ENCODE measurements around the gene TSPAN18.

The TSPAN18 gene

DNA sequence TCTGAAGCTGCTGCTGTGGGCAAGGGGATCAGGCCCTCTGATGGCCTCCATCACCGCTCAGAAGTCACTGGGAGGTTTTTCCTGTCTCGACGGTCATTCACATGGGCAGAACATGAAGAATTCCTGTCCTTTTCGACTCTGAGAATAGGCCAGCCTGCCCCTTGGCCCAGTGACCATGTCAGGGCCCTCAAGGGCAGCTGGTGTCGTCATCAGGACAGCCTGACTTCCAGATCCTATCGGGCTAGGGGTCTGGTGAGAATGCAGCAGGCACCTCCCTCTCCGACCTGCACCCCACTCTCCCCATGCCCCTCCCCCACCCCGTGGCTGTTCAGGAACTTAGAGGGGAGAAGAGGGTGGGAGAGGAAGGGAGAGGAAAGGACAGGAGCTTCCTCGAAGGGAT is 220.4 kb downstream of the TSPAN18 start:
- no peak overlapping the region for H3K27ac ChIP-seq (ENCODE audit: low read depth, low read length)
- H3K4me1 ChIP-seq (ENCODE audit: insufficient read depth, low read length): peaks cover 18% of the 10 kb centered on the region
- 75% methylated on average over 7 of the region's 9 CpGs for WGBS
- H3K4me3 ChIP-seq (ENCODE audit: low read length): no peak overlapping the region
- H3K9me3 ChIP-seq (ENCODE audit: insufficient read depth, low read depth, low read length): no peaks in the 10 kb centered on the region
- no peaks in the 10 kb centered on the region for H3K27me3 ChIP-seq (ENCODE audit: insufficient read depth, low read length)
- no peaks in the 10 kb centered on the region; the same call in 1 of the 2 replicates for H3K36me3 ChIP-seq (ENCODE audit: insufficient read depth, low read length)
- no peak overlapping the region for H3K9ac ChIP-seq (ENCODE audit: low read depth, low read length)

GRCh38 chr11:44948155-44948554 is 221.4 kb downstream of the TSPAN18 start:
- peaks cover 18% of the 10 kb centered on the region for H3K4me1 ChIP-seq (ENCODE audit: insufficient read depth, low read length)
- H3K9me3 ChIP-seq (ENCODE audit: insufficient read depth, low read depth, low read length): no peaks in the 10 kb centered on the region
- H3K9ac ChIP-seq (ENCODE audit: low read depth, low read length): no peak overlapping the region
- no peak overlapping the region for H3K4me3 ChIP-seq (ENCODE audit: low read length)
- 84% methylated on average over 3 of the region's 3 CpGs for WGBS
- no peak overlapping the region for H3K27ac ChIP-seq (ENCODE audit: low read depth, low read length)
- no peaks in the 10 kb centered on the region; the same call in 1 of the 2 replicates for H3K36me3 ChIP-seq (ENCODE audit: insufficient read depth, low read length)
- no peaks in the 10 kb centered on the region for H3K27me3 ChIP-seq (ENCODE audit: insufficient read depth, low read length)

DNA sequence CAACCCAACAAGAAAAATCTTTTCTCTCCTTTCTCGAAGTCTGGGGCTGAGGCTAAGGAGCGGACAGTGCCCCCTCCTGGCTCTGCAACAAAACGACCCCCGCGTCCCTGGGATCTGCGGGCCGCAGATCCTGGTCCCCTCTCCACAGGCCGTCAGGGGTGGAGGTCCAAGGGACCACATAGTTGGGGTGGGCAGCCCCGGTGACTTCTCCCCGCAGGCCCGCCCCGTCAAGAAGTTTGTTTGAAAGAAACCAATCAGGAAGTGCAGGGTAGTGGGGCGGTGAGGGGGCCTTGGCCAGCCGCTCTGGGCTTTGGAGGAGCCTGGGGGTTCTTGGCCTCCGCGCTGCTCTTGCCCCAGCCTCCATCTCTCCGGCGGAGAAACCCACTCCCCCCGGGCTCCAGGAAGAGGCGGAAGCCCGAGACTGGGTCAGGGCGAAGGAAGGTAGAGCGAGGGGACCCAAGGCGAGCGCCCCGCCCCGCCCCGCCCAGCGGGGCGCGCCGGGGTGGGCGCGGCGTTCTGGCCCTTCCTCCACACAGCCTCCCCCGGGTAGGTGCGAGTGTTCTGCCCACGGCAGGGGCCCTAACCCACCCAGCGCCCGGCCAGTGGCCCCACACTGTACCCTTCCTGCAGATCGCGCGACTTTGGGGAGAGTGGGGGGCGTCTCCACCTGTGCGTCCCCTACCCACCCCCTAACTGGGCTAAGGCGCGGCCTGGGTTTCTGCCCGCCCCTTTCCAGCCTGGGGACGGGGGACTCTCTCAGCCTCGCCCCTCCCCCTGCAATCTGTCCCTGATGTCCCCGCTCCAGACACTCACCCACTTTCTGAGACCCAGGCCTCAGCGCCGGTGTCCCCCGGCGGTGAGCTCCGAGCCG is 222.6 kb downstream of the TSPAN18 start:
- peak overlapping the region; percentile 73 for H3K4me3 ChIP-seq (ENCODE audit: low read length)
- WGBS: 3% methylated on average over 57 of the region's 57 CpGs
- peak overlapping the region; percentile 86 for H3K27ac ChIP-seq (ENCODE audit: low read depth, low read length)
- no peaks in the 10 kb centered on the region for H3K9me3 ChIP-seq (ENCODE audit: insufficient read depth, low read depth, low read length)
- H3K36me3 ChIP-seq (ENCODE audit: insufficient read depth, low read length): no peaks in the 10 kb centered on the region; the same call in 1 of the 2 replicates
- no peaks in the 10 kb centered on the region for H3K27me3 ChIP-seq (ENCODE audit: insufficient read depth, low read length)
- peak overlapping the region; percentile 75 for H3K9ac ChIP-seq (ENCODE audit: low read depth, low read length)
- peaks cover 15% of the 10 kb centered on the region for H3K4me1 ChIP-seq (ENCODE audit: insufficient read depth, low read length)

DNA sequence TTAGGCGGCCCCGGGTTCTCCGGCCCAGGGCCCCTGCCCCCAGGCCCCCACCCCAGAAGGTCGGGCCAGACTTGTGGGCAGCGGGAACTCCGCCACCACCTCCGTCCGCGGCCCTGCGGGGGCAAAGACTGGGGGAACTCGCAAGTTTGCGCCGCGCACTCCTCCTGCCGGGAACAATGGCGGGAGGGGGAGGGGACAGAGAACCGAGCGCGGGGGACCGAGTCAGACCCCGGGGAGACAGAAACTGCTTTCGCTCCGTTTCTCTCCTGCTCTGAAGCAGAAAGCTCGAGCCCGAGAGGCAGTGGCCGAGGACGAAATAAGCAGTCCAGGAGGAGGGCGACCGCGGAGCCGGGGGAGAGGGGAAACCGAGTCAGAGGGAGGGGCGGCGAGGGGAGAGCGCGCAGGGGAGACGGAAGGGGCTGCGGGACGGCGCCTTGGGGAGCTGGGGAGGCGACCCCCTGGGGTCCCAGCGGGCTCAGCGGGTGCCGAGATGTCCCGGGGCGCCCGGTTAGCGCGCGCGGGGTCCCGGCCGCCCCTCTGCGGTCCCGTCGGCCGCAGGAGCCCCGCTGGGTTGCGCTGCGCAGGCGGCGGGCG is 223.4 kb downstream of the TSPAN18 start:
- WGBS: under 1% methylated on average over 63 of the region's 63 CpGs
- H3K9ac ChIP-seq (ENCODE audit: low read depth, low read length): peak overlapping the region; percentile 75
- H3K4me3 ChIP-seq (ENCODE audit: low read length): peak overlapping the region; percentile 73
- H3K9me3 ChIP-seq (ENCODE audit: insufficient read depth, low read depth, low read length): no peaks in the 10 kb centered on the region
- H3K27me3 ChIP-seq (ENCODE audit: insufficient read depth, low read length): no peaks in the 10 kb centered on the region
- peaks cover 15% of the 10 kb centered on the region for H3K4me1 ChIP-seq (ENCODE audit: insufficient read depth, low read length)
- H3K36me3 ChIP-seq (ENCODE audit: insufficient read depth, low read length): no peaks in the 10 kb centered on the region; the same call in 1 of the 2 replicates
- H3K27ac ChIP-seq (ENCODE audit: low read depth, low read length): peak overlapping the region; percentile 86

DNA sequence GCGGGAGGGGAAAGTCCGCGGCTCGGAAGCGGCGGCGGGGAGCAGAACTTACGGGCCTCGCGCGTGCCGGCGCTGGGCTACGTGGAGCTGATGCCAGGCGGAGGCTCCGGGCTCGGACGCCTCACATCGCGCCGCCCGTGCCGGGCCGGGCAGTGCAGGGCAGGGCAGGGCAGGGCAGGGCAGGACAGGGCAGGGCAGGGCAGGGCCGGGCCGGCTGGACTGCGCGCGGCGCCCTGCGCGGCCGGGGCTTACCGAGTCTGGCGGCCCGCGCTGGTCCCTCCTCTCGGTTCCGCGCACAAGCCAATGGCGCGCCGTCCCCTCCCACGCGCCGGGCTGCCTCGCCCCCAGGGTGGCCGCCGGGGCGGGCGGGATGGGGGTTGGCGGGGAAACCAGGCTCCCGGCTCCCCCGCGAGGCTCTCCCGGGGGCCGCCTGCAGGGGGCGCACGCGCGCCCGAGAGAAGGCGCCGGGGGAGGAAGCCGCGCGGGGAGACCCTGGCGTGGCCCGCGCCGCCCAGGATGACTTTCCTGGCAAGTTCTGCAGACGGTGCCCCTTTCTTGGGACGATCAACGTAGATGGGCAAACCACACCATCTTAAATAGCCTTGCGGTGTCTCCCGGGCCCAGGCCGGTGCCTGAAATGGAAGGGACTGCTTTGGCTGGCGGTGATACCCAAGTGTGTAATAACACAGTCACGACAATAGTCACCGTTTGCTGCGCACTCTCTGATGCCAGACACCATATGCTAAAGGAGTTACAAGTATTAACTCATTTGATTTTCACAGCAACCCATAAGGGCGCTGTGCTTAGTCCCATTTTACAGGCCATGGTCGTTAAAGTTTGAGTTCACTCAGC is 224.1 kb downstream of the TSPAN18 start, which contains the start of gene TP53I11:
Gene TP53I11, minus strand, starts transcription at position 259 of the 852 bp plus-strand sequence. CDS start 12,548 bp downstream, outside the sequence.
- H3K9ac ChIP-seq (ENCODE audit: low read depth, low read length): peak within 1 kb of the TSS; percentile 75
- H3K36me3 ChIP-seq (ENCODE audit: insufficient read depth, low read length): no peaks in the 10 kb centered on the region; the same call in 1 of the 2 replicates
- 10% methylated on average over 83 of the region's 83 CpGs for WGBS
- H3K4me3 ChIP-seq (ENCODE audit: low read length): peak within 1 kb of the TSS; percentile 73
- H3K27ac ChIP-seq (ENCODE audit: low read depth, low read length): peak within 1 kb of the TSS; percentile 86
- no peaks in the 10 kb centered on the region for H3K9me3 ChIP-seq (ENCODE audit: insufficient read depth, low read depth, low read length)
- H3K4me1 ChIP-seq (ENCODE audit: insufficient read depth, low read length): peaks cover 21% of the 10 kb centered on the region
- H3K27me3 ChIP-seq (ENCODE audit: insufficient read depth, low read length): no peaks in the 10 kb centered on the region

DNA sequence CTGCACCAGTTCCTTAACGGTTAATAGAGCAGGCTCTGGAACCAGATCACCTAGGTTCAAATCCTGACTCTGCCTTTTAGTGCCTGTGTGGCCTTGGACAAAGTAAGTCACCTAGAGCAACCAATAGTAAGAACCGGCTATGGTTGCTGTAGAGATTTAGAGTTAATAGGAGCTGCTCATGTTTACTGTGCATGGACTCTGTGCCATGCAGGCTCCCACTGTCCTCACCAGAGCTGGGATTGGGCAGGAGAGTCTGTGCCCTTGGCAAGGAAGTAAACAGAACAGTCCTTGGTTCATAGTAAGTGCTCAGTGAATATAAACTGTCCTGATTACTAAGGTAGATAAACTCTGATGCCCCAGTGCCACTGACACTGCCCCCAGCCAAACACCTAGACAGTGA is 225.3 kb downstream of the TSPAN18 start:
- 36% methylated on average over 2 of the region's 2 CpGs for WGBS

GRCh38 chr11:44952500-44953260 is 225.9 kb downstream of the TSPAN18 start:
- no peak overlapping the region for H3K4me3 ChIP-seq (ENCODE audit: low read length)
- H3K9ac ChIP-seq (ENCODE audit: low read depth, low read length): no peak overlapping the region
- H3K27ac ChIP-seq (ENCODE audit: low read depth, low read length): no peak overlapping the region
- no peaks in the 10 kb centered on the region for H3K9me3 ChIP-seq (ENCODE audit: insufficient read depth, low read depth, low read length)
- no peaks in the 10 kb centered on the region for H3K36me3 ChIP-seq (ENCODE audit: insufficient read depth, low read length)
- WGBS: 74% methylated on average over 3 of the region's 3 CpGs
- H3K27me3 ChIP-seq (ENCODE audit: insufficient read depth, low read length): peaks cover 11% of the 10 kb centered on the region
- H3K4me1 ChIP-seq (ENCODE audit: insufficient read depth, low read length): peaks cover 31% of the 10 kb centered on the region

More for the DNA sequence above, 225.3 kb downstream of the TSPAN18 start:
- Histone ChIP-seq H3K27me3 (ENCODE audit: insufficient read depth, low read length) (peaks cover 5% of the 10 kb centered on the region; the same call in 1 of the 2 replicates), H3K9ac (ENCODE audit: low read depth, low read length) (no peak overlapping the region), H3K27ac (ENCODE audit: low read depth, low read length) (no peak overlapping the region), H3K4me1 (ENCODE audit: insufficient read depth, low read length) (peaks cover 27% of the 10 kb centered on the region), H3K36me3 (ENCODE audit: insufficient read depth, low read length) (no peaks in the 10 kb centered on the region), H3K4me3 (ENCODE audit: low read length) (no peak overlapping the region), H3K9me3 (ENCODE audit: insufficient read depth, low read depth, low read length) (no peaks in the 10 kb centered on the region)

DNA sequence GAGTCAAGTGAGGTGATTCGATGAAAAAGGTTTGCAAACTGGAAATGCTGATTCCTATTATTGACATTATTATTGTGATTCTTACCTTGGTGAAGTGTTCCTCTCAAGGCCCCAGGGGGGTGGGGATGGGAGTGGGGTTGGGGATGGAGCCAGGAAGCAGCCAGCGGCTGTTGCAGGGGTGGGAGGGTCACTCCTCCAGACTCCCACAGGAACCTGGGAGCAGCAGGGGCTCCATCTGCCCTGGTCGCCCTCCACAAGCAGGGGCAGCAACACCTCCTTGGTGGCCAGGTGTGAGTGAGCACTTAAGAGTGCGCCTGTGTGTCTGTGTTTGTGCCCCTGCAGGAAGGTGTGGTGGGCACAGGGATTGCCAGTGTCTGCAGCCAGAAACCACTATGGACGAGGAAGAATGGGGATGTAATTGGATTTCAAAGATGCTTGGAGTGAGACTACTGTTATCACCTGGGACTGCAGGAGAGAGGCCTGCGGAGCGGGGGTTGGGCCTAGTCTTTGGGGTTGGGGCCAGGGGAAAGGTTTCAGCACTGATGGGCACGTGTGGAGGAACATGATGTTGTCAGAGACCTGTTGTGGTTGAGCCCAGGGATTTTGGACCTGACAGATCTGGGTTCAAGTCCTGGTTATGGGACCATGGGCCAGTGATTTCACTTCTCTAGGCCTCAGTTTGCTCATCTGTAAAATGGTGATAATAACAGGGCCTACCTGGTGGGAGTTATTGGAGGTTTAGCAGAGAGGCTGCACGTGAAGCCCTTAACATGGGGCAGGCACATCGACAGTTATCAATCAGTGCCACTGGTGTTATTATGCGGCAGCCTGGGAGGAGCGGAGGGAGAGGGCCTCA is 227.5 kb downstream of the TSPAN18 start:
- H3K27ac ChIP-seq (ENCODE audit: low read depth, low read length): no peak overlapping the region

DNA sequence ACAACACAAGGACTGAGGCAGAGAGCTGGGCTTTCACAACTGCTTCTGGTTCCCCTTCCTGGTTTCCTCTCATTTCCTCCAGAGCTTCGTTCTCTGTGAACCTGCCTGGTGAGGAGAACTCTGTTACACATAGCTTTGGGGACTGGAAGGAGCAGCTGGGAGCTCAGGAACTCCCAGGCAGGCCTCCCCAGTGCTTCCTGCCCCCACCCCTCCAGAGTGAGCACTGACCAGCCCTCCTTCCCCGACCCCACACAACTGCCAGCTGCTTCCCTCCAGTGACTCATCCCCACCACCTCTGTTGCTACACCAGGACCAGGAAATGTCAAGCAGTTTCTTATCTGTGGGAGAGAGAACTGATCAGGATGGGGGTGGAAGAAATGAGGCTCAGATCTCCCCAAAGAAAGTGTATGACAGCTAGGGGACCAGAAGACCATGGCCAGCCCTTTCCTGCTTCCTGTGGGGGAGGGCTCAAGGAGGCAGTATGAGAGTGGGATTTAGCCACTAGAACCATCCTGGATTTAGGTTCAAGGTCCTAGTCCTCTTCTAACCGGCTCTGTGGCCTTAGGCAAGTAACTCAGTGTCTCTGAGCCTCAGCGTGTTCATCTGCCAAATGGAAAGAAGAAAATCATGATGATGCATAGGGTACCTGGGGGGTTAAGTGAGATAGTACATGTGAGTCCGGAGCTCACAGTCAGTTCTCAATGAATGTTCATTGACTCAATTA is 228.4 kb downstream of the TSPAN18 start:
- Histone ChIP-seq H3K9me3 (ENCODE audit: insufficient read depth, low read depth, low read length) (no peaks in the 10 kb centered on the region), H3K9ac (ENCODE audit: low read depth, low read length) (peak overlapping the region; percentile 17; the same call in 1 of the 2 replicates), H3K36me3 (ENCODE audit: insufficient read depth, low read length) (no peaks in the 10 kb centered on the region), H3K27me3 (ENCODE audit: insufficient read depth, low read length) (peaks cover 12% of the 10 kb centered on the region), H3K4me1 (ENCODE audit: insufficient read depth, low read length) (peaks cover 40% of the 10 kb centered on the region), H3K4me3 (ENCODE audit: low read length) (no peak overlapping the region), H3K27ac (ENCODE audit: low read depth, low read length) (no peak overlapping the region)
- 69% methylated on average over 5 of the region's 5 CpGs for WGBS

More for the DNA sequence above, 227.5 kb downstream of the TSPAN18 start:
- Histone ChIP-seq H3K9me3 (ENCODE audit: insufficient read depth, low read depth, low read length) (no peaks in the 10 kb centered on the region), H3K4me3 (ENCODE audit: low read length) (no peak overlapping the region), H3K9ac (ENCODE audit: low read depth, low read length) (peak overlapping the region; percentile 17; the same call in 1 of the 2 replicates), H3K36me3 (ENCODE audit: insufficient read depth, low read length) (no peaks in the 10 kb centered on the region), H3K27me3 (ENCODE audit: insufficient read depth, low read length) (peaks cover 12% of the 10 kb centered on the region), H3K4me1 (ENCODE audit: insufficient read depth, low read length) (peaks cover 32% of the 10 kb centered on the region)
- WGBS: 53% methylated on average over 12 of the region's 12 CpGs
